CD4-positive, alpha-beta memory T cell (primary cell): ENCODE results near the gene ARL4D. TPM values are rescaled to one million over a fixed set of nuclear protein-coding genes. Genes with fewer than 3 reads are reported as not detected.

Experiments
- CTCF ChIA-PET: fragments of 350-600 bp; sonication (Branson Sonifier 250); formaldehyde crosslinking; loops from one replicate; lab custom pipeline; 2021; ENCODE audit warnings: inconsistent platforms; ENCODE audit not compliant: partially characterized antibody; lab: Charles Lee
- POLR2A ChIA-PET: fragments of 350-600 bp; sonication (Branson Sonifier 250); formaldehyde crosslinking; loops from one replicate; lab custom pipeline; 2021; ENCODE audit not compliant: partially characterized antibody; lab: Charles Lee
- DNase-seq, 5 donors: peaks; one replicate each; pipeline versions ENCODE4 v3.0.0 to v3.0.0-alpha.2; 2020 to 2022; ENCODE audit warnings: mixed read lengths in 1 of 5
- H3K27ac ChIP-seq: one replicate; pipeline ENCODE4 v1.7.0; 2013; ENCODE audit warnings: low read depth, low read length
- H3K27me3 ChIP-seq: 2 replicates; pipeline ENCODE4 v1.7.0; 2013; ENCODE audit warnings: mild to moderate bottlenecking, low read length, moderate library complexity; ENCODE audit not compliant: insufficient read depth
- H3K36me3 ChIP-seq: 2 replicates; pipeline ENCODE4 v1.7.0; 2013; ENCODE audit warnings: mild to moderate bottlenecking, low read length, moderate library complexity; ENCODE audit not compliant: insufficient read depth
- H3K4me1 ChIP-seq: 2 replicates; pipeline ENCODE4 v1.7.0; 2013; ENCODE audit warnings: mild to moderate bottlenecking, low read length, moderate library complexity; ENCODE audit not compliant: insufficient read depth
- H3K4me3 ChIP-seq, 2 donors: one replicate each; pipeline ENCODE4 v1.7.0; 2013; ENCODE audit warnings: low read length in 2 of 2, mild to moderate bottlenecking in 1 of 2
- H3K9me3 ChIP-seq, 2 donors: one replicate each; pipeline ENCODE4 v1.7.0; 2013; ENCODE audit warnings: low read length in 2 of 2, control low read depth in 1 of 2; ENCODE audit not compliant: control insufficient read depth in 1 of 2
- H3K27ac Mint-ChIP-seq, 7 donors: one replicate each; pipeline ENCODE4 v1.8.0; 2020 to 2021; ENCODE audit warnings: mixed read lengths in 7 of 7, mild to moderate bottlenecking in 6 of 7, inconsistent platforms in 3 of 7, moderate library complexity in 3 of 7
- H3K27me3 Mint-ChIP-seq, 2 donors: one replicate each; pipeline ENCODE4 v1.8.0; 2020 to 2021; ENCODE audit warnings: mixed read lengths in 2 of 2
- H3K36me3 Mint-ChIP-seq, 2 donors: one replicate each; pipeline ENCODE4 v1.8.0; 2020 to 2021; ENCODE audit warnings: mixed read lengths in 2 of 2, inconsistent platforms in 1 of 2, mild to moderate bottlenecking in 1 of 2
- H3K4me1 Mint-ChIP-seq, 4 donors: one replicate each; pipeline ENCODE4 v1.8.0; 2020 to 2021; ENCODE audit warnings: mixed read lengths in 4 of 4, mild to moderate bottlenecking in 1 of 4
- H3K4me3 Mint-ChIP-seq, 8 donors: one replicate each; pipeline ENCODE4 v1.8.0; 2020 to 2021; ENCODE audit warnings: mixed read lengths in 8 of 8, mild to moderate bottlenecking in 7 of 8, moderate library complexity in 6 of 8, inconsistent platforms in 3 of 8
- H3K9me3 Mint-ChIP-seq, 8 donors: one replicate each; pipeline ENCODE4 v1.8.0; 2020 to 2021; ENCODE audit warnings: mixed read lengths in 8 of 8, mild to moderate bottlenecking in 5 of 8, inconsistent platforms in 3 of 8, moderate library complexity in 1 of 8
- intact Hi-C: fragments of 100-400 bp; cut with micrococcal nuclease; formaldehyde crosslinking; loops from one replicate; pipeline ENCODE4 v1.15.1; 2023
- polyA plus RNA-seq, 2 donors: library from polyadenylated mRNA; unstranded; fragments of 300-500 nt; fragmentation: Illumina TruSeq; gene quantifications; one replicate each; pipeline ENCODE4 v1.2.3, GENCODE V29; 2021
- total RNA-seq, 2 experiments: library from RNA; stranded (reverse); gene quantifications; one replicate each; pipeline ENCODE4 v1.2.3, GENCODE V29; 2021

ARL4D gene
- total RNA-seq (1 to 10 TPM; 1.5 to 1.6 TPM), polyA plus RNA-seq (1 to 10 TPM; 2.3 to 6.8 TPM)

- Histone ChIP-seq H3K9me3 (no peaks in the 10 kb centered on the region), H3K36me3 (no peaks in the 10 kb centered on the region), H3K4me1 (peaks cover 47% of the 10 kb centered on the region), H3K27ac (peak within 1 kb of the TSS; percentile 64), H3K4me3 (peak within 1 kb of the TSS; percentile 83 to 89), H3K27me3 (no peaks in the 10 kb centered on the region)
- ChIA-PET POLR2A (interaction anchor here (0.6 to 10.4 kb wide), 10 partner anchors 11 to 434 kb away, joined by 3 to 136 read pairs (median 8); partner anchors contain the start of genes DHX8 and IFI35), CTCF (interaction anchor here (0.7 to 10.4 kb wide), 6 partner anchors 11 to 85 kb away, joined by 3 to 178 read pairs (median 4); partner anchors contain the start of gene DHX8)
- H3K27ac Mint-ChIP-seq = peak within 1 kb of the TSS; percentile 83 to 95 (median 93)
- H3K4me3 Mint-ChIP-seq = peak within 1 kb of the TSS; percentile 91 to 95 (median 94)
- H3K36me3 Mint-ChIP-seq = peaks cover 0 to 2% of the 10 kb centered on the region in 2 donors
- no peaks in the 10 kb centered on the region for H3K9me3 Mint-ChIP-seq
- peaks cover 22 to 59% (median 43%) of the 10 kb centered on the region in 4 donors for H3K4me1 Mint-ChIP-seq
- peak; percentile 77 to 85 (median 77) for DNase-seq
- intact Hi-C loops = loop anchor here (1.0 kb wide), 1 partner anchor 11 kb away; no protein-coding TSS in a partner anchor
- no peaks in the 10 kb centered on the region for H3K27me3 Mint-ChIP-seq
Measured at GRCh38 chr17:43398724-43399595, at the start of gene ARL4D. Gene ARL4D (plus strand): TSS chr17:43398993. CDS start chr17:43399733, 740 bp downstream.

- peaks cover 0 to 6% (median 1%) of the 10 kb centered on the region in 4 donors for H3K4me1 Mint-ChIP-seq
- intact Hi-C loops = no loop called here
- H3K4me1 ChIP-seq = no peaks in the 10 kb centered on the region
- no peaks in the 10 kb centered on the region for H3K36me3 ChIP-seq
- H3K27me3 ChIP-seq = no peaks in the 10 kb centered on the region
- ChIA-PET POLR2A (interaction anchor here (1.0 kb wide), 1 partner anchor 12 kb away, joined by 5 read pairs; no protein-coding TSS in a partner anchor), CTCF (no interaction called here)
- H3K9me3 ChIP-seq = peaks cover 0 to 28% of the 10 kb centered on the region in 2 donors
- peaks cover 0 to 4% of the 10 kb centered on the region in 2 donors for H3K27me3 Mint-ChIP-seq
- peaks cover 13 to 17% of the 10 kb centered on the region in 2 donors for H3K36me3 Mint-ChIP-seq
- H3K4me3 Mint-ChIP-seq = no peak overlapping the region
- H3K4me3 ChIP-seq = no peak overlapping the region
- peaks cover 3 to 51% (median 42%) of the 10 kb centered on the region in 8 donors for H3K9me3 Mint-ChIP-seq
- no peak overlapping the region for H3K27ac Mint-ChIP-seq
- DNase-seq = no peak
- no peak overlapping the region for H3K27ac ChIP-seq
Measured at GRCh38 chr17:43349142-43349541, 49.7 kb upstream of the ARL4D start.

- intact Hi-C loops = no loop called here
- POLR2A ChIA-PET = interaction anchor here (0.6 to 2.0 kb wide), 2 partner anchors 7 to 9 kb away, joined by 3 to 7 read pairs; no protein-coding TSS in a partner anchor
- Mint-ChIP-seq H3K27ac (no peak overlapping the region), H3K36me3 (peaks cover 13 to 17% of the 10 kb centered on the region in 2 donors), H3K27me3 (peaks cover 0 to 1% of the 10 kb centered on the region in 2 donors), H3K9me3 (peaks cover 3 to 43% (median 38%) of the 10 kb centered on the region in 8 donors), H3K4me3 (no peak overlapping the region), H3K4me1 (peaks cover 0 to 6% (median 1%) of the 10 kb centered on the region in 4 donors)
- Histone ChIP-seq H3K4me1 (no peaks in the 10 kb centered on the region), H3K4me3 (no peak overlapping the region), H3K27ac (no peak overlapping the region), H3K27me3 (no peaks in the 10 kb centered on the region), H3K36me3 (no peaks in the 10 kb centered on the region), H3K9me3 (peaks cover 0 to 28% of the 10 kb centered on the region in 2 donors)
- CTCF ChIA-PET = interaction anchor here (0.6 kb wide), 1 partner anchor 42 kb away, joined by 3 read pairs; no protein-coding TSS in a partner anchor
- DNase-seq = no peak
Measured at GRCh38 chr17:43350888-43351361, 47.9 kb upstream of the ARL4D start.

GRCh38 chr17:43351691-43352090, 47.1 kb upstream of the ARL4D start:
- Mint-ChIP-seq H3K36me3 (peaks cover 12 to 17% of the 10 kb centered on the region in 2 donors), H3K4me3 (no peak overlapping the region), H3K4me1 (peaks cover 0 to 6% (median 1%) of the 10 kb centered on the region in 4 donors), H3K27me3 (peaks cover 0 to 1% of the 10 kb centered on the region in 2 donors), H3K9me3 (peaks cover 3 to 42% (median 37%) of the 10 kb centered on the region in 8 donors), H3K27ac (peak overlapping the region in 1 of 7 donors; percentile 2)
- Histone ChIP-seq H3K9me3 (peaks cover 0 to 28% of the 10 kb centered on the region in 2 donors), H3K27ac (no peak overlapping the region), H3K36me3 (no peaks in the 10 kb centered on the region), H3K4me3 (no peak overlapping the region), H3K27me3 (no peaks in the 10 kb centered on the region), H3K4me1 (no peaks in the 10 kb centered on the region)
- POLR2A ChIA-PET = interaction anchor here (2.0 kb wide), 1 partner anchor 9 kb away, joined by 7 read pairs; no protein-coding TSS in a partner anchor
- CTCF ChIA-PET = interaction anchor here (0.6 kb wide), 1 partner anchor 42 kb away, joined by 3 read pairs; no protein-coding TSS in a partner anchor
- DNase-seq = no peak
- intact Hi-C loops = no loop called here

- Mint-ChIP-seq H3K27ac (no peak overlapping the region), H3K36me3 (peaks cover 5 to 13% of the 10 kb centered on the region in 2 donors), H3K9me3 (peaks cover 3 to 32% (median 27%) of the 10 kb centered on the region in 8 donors), H3K4me3 (no peak overlapping the region), H3K27me3 (no peaks in the 10 kb centered on the region), H3K4me1 (peaks cover 0 to 6% (median 3%) of the 10 kb centered on the region in 4 donors)
- Histone ChIP-seq H3K4me3 (no peak overlapping the region), H3K27me3 (no peaks in the 10 kb centered on the region), H3K36me3 (no peaks in the 10 kb centered on the region), H3K4me1 (no peaks in the 10 kb centered on the region), H3K9me3 (peaks cover 0 to 18% of the 10 kb centered on the region in 2 donors), H3K27ac (no peak overlapping the region)
- intact Hi-C loops = no loop called here
- ChIA-PET CTCF (interaction anchor here (1.3 to 2.6 kb wide), 3 partner anchors 14 to 42 kb away, joined by 4 to 11 read pairs (median 5); no protein-coding TSS in a partner anchor), POLR2A (interaction anchor here (1.2 kb wide), 1 partner anchor 8 kb away, joined by 4 read pairs; no protein-coding TSS in a partner anchor)
- no peak for DNase-seq
Measured at GRCh38 chr17:43352579-43353331, 46.0 kb upstream of the ARL4D start.

- H3K36me3 Mint-ChIP-seq = peaks cover 5 to 9% of the 10 kb centered on the region in 2 donors
- no peak for DNase-seq
- H3K9me3 Mint-ChIP-seq = peaks cover 3 to 25% (median 21%) of the 10 kb centered on the region in 8 donors
- Histone ChIP-seq H3K4me3 (no peak overlapping the region), H3K27me3 (no peaks in the 10 kb centered on the region), H3K9me3 (peaks cover 0 to 12% of the 10 kb centered on the region in 2 donors), H3K4me1 (no peaks in the 10 kb centered on the region), H3K36me3 (no peaks in the 10 kb centered on the region), H3K27ac (no peak overlapping the region)
- POLR2A ChIA-PET = interaction anchor here (0.6 to 1.2 kb wide), 2 partner anchors 7 to 15 kb away, joined by 3 to 4 read pairs; no protein-coding TSS in a partner anchor
- H3K27ac Mint-ChIP-seq = no peak overlapping the region
- intact Hi-C loops = no loop called here
- no peak overlapping the region for H3K4me3 Mint-ChIP-seq
- no peaks in the 10 kb centered on the region for H3K27me3 Mint-ChIP-seq
- CTCF ChIA-PET = interaction anchor here (1.3 to 2.6 kb wide), 3 partner anchors 14 to 43 kb away, joined by 4 to 11 read pairs (median 5); no protein-coding TSS in a partner anchor
- H3K4me1 Mint-ChIP-seq = peaks cover 0 to 8% (median 4%) of the 10 kb centered on the region in 4 donors
Measured at GRCh38 chr17:43353393-43353792, 45.4 kb upstream of the ARL4D start.
